OCI-LY7 (cell line): ENCODE results near the gene ZNF85. TPM values are rescaled to one million over a fixed set of nuclear protein-coding genes. Genes with fewer than 3 reads are reported as not detected.
"Not testable (repeated sequence)": the region's sequence is repeated elsewhere in the genome, so short reads cannot be mapped to it uniquely, and the experiment has no call there.

Experiments used
- BruUV-seq: library from RNA; stranded (reverse); fragments of 400-500 nt; replicated peaks from 2 replicates; lab custom pipeline; 2021; lab: Mats Ljungman, UMichigan
- CTCF ChIA-PET: fragments of 300-600 bp; sonication (Branson Sonifier 250); formaldehyde crosslinking; loops from one replicate; lab custom pipeline; 2022; ENCODE audit warnings: antibody characterized with exemption; ENCODE audit not compliant: unreplicated experiment; lab: Charles Lee
- POLR2A ChIA-PET: fragments of 300-600 bp; sonication (Branson Sonifier 250); formaldehyde crosslinking; loops from one replicate; lab custom pipeline; 2022; ENCODE audit warnings: antibody characterized with exemption; lab: Charles Lee
- DNase-seq: peaks from one replicate; pipeline ENCODE4 v3.0.0-alpha.2; 2015; ENCODE audit warnings: low spot score
- H2AFZ ChIP-seq: fragments of 200-600 bp; sonication (generic), shearing (Covaris generic); 2 replicates; pipeline ENCODE4 v1.6.1; 2014; ENCODE audit warnings: mild to moderate bottlenecking, antibody characterized with exemption, low read length, moderate library complexity
- H3K27ac ChIP-seq: fragments of 200-600 bp; sonication (generic); 2 replicates; pipeline ENCODE4 v1.5.1; 2014; ENCODE audit warnings: mixed run types, low read depth, mild to moderate bottlenecking, moderate library complexity, low read length, inconsistent platforms; ENCODE audit not compliant: poor library complexity, severe bottlenecking
- H3K36me3 ChIP-seq: fragments of 200-600 bp; sonication (generic); 2 replicates; pipeline ENCODE4 v1.6.1; 2014; ENCODE audit warnings: mild to moderate bottlenecking, antibody characterized with exemption, low read length, moderate library complexity, mixed read lengths; ENCODE audit not compliant: insufficient read depth
- H3K4me1 ChIP-seq: fragments of 200-600 bp; sonication (generic); 2 replicates; pipeline ENCODE4 v1.5.1; 2014; ENCODE audit warnings: mild to moderate bottlenecking, low read length; ENCODE audit not compliant: insufficient read depth, poor library complexity, severe bottlenecking
- H3K4me2 ChIP-seq: fragments of 200-600 bp; sonication (generic); 2 replicates; pipeline ENCODE4 v1.6.1; 2014; ENCODE audit warnings: mild to moderate bottlenecking, low read length
- H3K4me3 ChIP-seq: fragments of 200-600 bp; sonication (generic); 2 replicates; pipeline ENCODE4 v1.5.1; 2014; ENCODE audit warnings: mild to moderate bottlenecking, low read depth, low read length; ENCODE audit not compliant: poor library complexity, severe bottlenecking
- H3K79me2 ChIP-seq: fragments of 200-600 bp; sonication (generic); 2 replicates; pipeline ENCODE4 v1.6.1; 2016; ENCODE audit warnings: low read depth, mild to moderate bottlenecking, low read length, moderate library complexity, mixed read lengths; ENCODE audit not compliant: insufficient read depth
- H3K9me2 ChIP-seq: fragments of 200-600 bp; sonication (generic); 2 replicates; pipeline ENCODE4 v1.6.1; 2016; ENCODE audit warnings: mild to moderate bottlenecking, low read length, mixed read lengths; ENCODE audit not compliant: insufficient read depth
- H3K9me3 ChIP-seq: fragments of 200-600 bp; sonication (generic); 2 replicates; pipeline ENCODE4 v1.6.1; 2014; ENCODE audit warnings: mild to moderate bottlenecking, mixed run types, low read length, mixed read lengths
- H4K20me1 ChIP-seq: fragments of 200-600 bp; sonication (generic); 2 replicates; pipeline ENCODE4 v1.6.1; 2014; ENCODE audit warnings: mild to moderate bottlenecking, antibody characterized with exemption, low read length, moderate library complexity, mixed read lengths; ENCODE audit not compliant: insufficient read depth
- EZH2phosphoT487 ChIP-seq: fragments of 200-600 bp; sonication (generic); IDR thresholded peaks from 2 replicates; pipeline ENCODE4 v1.6.1; 2018; ENCODE audit warnings: low read depth, borderline replicate concordance, mild to moderate bottlenecking, mixed run types, antibody characterized with exemption, low read length, moderate library complexity, mixed read lengths
- intact Hi-C: fragments of 100-400 bp; cut with micrococcal nuclease; formaldehyde crosslinking; loops from one replicate; pipeline ENCODE4 v1.10.0; 2022; ENCODE audit not compliant: unreplicated experiment
- total RNA-seq, 2 experiments: library from RNA; depleted of rRNA in 1 of 2; stranded (reverse); fragments of >200 nt in 1 of 2; shearing (Covaris generic) in 1 of 2; gene quantifications; 2 replicates each; pipeline ENCODE4 v1.2.3, GENCODE V29; 2014 to 2022
- TF ChIP-seq, protein P1 (sequence below): fragments of 200-600 bp; sonication (generic); conservative IDR thresholded peaks from 2 replicates; pipeline ENCODE4 v1.5.1; 2014; ENCODE audit warnings: mild to moderate bottlenecking, antibody characterized with exemption, low read length, moderate library complexity, mixed read lengths

The ZNF85 gene
- total RNA-seq, 2 experiments from 2014 or later: 25.2 to 26.5 TPM

DNA sequence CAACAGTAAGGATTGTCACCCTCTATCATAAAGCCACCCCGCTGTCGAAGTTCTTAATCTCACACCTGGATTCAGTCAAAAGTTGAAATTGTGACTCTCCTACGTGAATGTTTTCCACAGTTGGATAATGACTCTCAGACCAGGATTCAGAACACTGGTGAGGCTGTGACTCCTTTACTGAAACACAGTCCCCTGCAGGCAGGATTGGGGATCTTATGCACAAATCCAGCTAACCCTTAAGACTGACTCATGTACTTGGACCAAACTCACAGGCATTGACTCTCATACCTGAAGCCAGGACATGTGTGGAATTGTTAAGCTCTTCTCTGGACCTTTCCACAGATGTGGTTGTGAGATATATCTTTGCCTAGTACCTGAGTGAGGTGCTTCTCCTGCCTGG lies 46.8 kb downstream of the ZNF85 start:
- H3K27ac ChIP-seq: no peak overlapping the region
- no peak for DNase-seq
- no peaks in the 10 kb centered on the region for H3K79me2 ChIP-seq
- TF ChIP-seq, protein P1, sequence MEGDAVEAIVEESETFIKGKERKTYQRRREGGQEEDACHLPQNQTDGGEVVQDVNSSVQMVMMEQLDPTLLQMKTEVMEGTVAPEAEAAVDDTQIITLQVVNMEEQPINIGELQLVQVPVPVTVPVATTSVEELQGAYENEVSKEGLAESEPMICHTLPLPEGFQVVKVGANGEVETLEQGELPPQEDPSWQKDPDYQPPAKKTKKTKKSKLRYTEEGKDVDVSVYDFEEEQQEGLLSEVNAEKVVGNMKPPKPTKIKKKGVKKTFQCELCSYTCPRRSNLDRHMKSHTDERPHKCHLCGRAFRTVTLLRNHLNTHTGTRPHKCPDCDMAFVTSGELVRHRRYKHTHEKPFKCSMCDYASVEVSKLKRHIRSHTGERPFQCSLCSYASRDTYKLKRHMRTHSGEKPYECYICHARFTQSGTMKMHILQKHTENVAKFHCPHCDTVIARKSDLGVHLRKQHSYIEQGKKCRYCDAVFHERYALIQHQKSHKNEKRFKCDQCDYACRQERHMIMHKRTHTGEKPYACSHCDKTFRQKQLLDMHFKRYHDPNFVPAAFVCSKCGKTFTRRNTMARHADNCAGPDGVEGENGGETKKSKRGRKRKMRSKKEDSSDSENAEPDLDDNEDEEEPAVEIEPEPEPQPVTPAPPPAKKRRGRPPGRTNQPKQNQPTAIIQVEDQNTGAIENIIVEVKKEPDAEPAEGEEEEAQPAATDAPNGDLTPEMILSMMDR: no peak
- TF ChIP-seq EZH2phosphoT487: no peak
- H3K4me1 ChIP-seq: peaks cover 3% of the 10 kb centered on the region
- H3K36me3 ChIP-seq: no peaks in the 10 kb centered on the region
- ChIA-PET POLR2A (interaction anchor here (1.1 kb wide), 1 partner anchor 360 kb away, joined by 3 read pairs; no protein-coding TSS in a partner anchor), CTCF (no interaction called here)
- no peaks in the 10 kb centered on the region for H4K20me1 ChIP-seq
- H3K9me3 ChIP-seq: no peaks in the 10 kb centered on the region
- intact Hi-C loops: no loop called here
- no peak overlapping the region for H3K4me2 ChIP-seq
- BruUV-seq: no TSS peak
- no peaks in the 10 kb centered on the region for H3K9me2 ChIP-seq
- H3K4me3 ChIP-seq: no peak overlapping the region
- no peak overlapping the region for H2AFZ ChIP-seq

DNA sequence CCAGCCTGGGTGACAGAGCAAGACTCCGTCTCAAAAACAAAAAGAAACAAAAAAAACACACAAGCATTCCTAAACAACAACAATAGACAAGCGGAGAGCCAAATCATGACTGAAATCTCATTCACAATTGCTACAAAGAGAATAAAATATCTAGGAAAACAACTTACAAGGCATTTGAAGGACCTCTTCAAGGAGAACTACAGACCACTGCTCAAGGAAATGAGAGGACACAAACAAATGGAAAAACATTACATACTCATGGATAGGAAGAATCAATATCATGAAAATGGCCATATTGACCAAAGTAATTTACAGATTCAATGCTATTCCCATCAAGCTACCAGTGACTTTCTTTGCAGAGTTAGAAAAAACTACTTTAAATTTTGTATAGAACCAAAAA lies 69.7 kb downstream of the ZNF85 start:
- H3K4me3 ChIP-seq, H3K4me2 ChIP-seq, intact Hi-C loops, H3K9me2 ChIP-seq, DNase-seq, H3K27ac ChIP-seq, H3K79me2 ChIP-seq, H3K4me1 ChIP-seq, H3K9me3 ChIP-seq, H2AFZ ChIP-seq, H3K36me3 ChIP-seq, CTCF ChIA-PET, H4K20me1 ChIP-seq, POLR2A ChIA-PET, BruUV-seq: not testable (repeated sequence)

DNA sequence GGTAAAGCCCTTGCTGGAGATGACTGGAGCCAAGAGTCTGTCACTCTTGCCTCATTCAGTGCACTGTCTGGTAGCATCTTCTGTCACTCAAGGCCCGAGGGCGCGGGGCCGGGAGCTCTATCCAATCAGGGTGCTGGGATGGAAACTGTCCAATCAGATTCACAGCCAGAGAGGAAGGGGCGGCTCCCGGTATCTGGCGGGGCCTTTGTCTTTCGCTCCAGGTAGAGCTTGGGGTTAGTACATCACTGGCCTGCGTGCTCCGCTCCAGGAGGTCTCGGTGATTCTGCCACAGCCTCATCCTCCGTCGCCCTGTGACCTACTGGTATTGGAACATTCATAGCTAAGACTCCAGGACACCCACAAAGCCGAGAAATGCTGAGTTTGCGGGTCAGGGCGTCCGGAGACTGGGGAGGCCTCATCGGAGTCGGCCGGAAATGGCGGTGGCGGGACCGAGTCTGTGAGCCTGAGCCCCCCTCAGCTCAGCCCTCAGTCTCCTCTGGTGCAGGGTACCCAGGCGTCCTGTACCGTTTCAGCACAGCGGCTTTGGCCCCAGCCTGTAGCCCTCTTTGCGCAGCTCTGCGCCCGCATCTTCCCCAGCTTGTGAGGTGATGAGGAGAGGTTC lies 76.8 kb downstream of the ZNF85 start:
- peak; percentile 93 for DNase-seq
- POLR2A ChIA-PET: interaction anchor here (0.6 to 1.6 kb wide), 5 partner anchors 17 to 1068 kb away, joined by 3 to 9 read pairs (median 4); partner anchors contain the start of genes ZNF66 and ZNF85
- Histone ChIP-seq H4K20me1 (no peaks in the 10 kb centered on the region), H3K79me2 (peaks cover 11% of the 10 kb centered on the region; the same call in 1 of the 2 replicates), H2AFZ (peak overlapping the region; percentile 56; the same call in 1 of the 2 replicates), H3K36me3 (no peaks in the 10 kb centered on the region), H3K4me3 (peak overlapping the region; percentile 75), H3K9me2 (no peaks in the 10 kb centered on the region), H3K4me1 (no peaks in the 10 kb centered on the region), H3K4me2 (peak overlapping the region; percentile 60), H3K9me3 (no peaks in the 10 kb centered on the region), H3K27ac (peak overlapping the region; percentile 61)
- intact Hi-C loops: no loop called here
- TSS peak; percentile 87 for BruUV-seq
- TF ChIP-seq, protein P1: no peak
- no peak for TF ChIP-seq EZH2phosphoT487
- CTCF ChIA-PET: no interaction called here

Other genes with a start within 250 kb of the ZNF85 start
- gene ZNF66, start 146.9 kb upstream of the ZNF85 start, total RNA-seq (2014; rRNA removed; shearing (Covaris generic)): 32.4 and 34.2 TPM in 2 replicates
- gene ZNF66, start 146.9 kb upstream of the ZNF85 start, total RNA-seq (2022): 28.4 and 39.6 TPM in 2 replicates
- 14.0 and 28.7 TPM in 2 replicates for gene ZNF430, start 97.4 kb downstream of the ZNF85 start, total RNA-seq (2014; rRNA removed; shearing (Covaris generic))
- gene ZNF430, start 97.4 kb downstream of the ZNF85 start, total RNA-seq (2022): 31.5 and 31.7 TPM in 2 replicates
- 39.6 and 46.4 TPM in 2 replicates for gene ZNF714, start 159.0 kb downstream of the ZNF85 start, total RNA-seq (2014; rRNA removed; shearing (Covaris generic))
- gene ZNF714, start 159.0 kb downstream of the ZNF85 start, total RNA-seq (2022): 51.7 and 59.2 TPM in 2 replicates
- gene ZNF431, start 218.8 kb downstream of the ZNF85 start, total RNA-seq (2014; rRNA removed; shearing (Covaris generic)): 11.9 and 26.6 TPM in 2 replicates
- 27.0 and 34.5 TPM in 2 replicates for gene ZNF431, start 218.8 kb downstream of the ZNF85 start, total RNA-seq (2022)